Measurements from ENCODE around the gene CHRNA7.

DNA sequence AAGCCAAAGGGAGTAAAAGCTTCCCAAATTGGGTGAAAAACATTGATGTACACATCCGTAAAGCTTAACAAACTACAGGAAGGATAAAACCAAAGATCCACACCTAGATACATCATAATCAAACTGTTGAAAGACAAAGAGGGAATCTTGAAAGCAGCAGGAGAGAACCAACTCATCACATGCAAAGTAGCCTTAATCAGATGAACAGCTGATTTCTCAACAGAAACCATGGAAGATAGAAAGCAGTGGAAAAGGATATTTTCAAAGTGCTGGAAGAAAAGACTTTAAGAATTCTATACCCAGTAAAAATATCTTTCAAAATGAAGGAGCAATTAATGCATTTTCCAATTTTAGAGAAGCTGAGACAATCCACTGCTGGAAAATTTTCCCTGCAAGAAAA is 36.8 kb downstream of the CHRNA7 start:
- TF ChIP-seq EP300 (IDR thresholded peaks at IDR 0.05; ENCODE audit: borderline replicate concordance in 1 of 2, low read depth in 2 of 2, low read length in 2 of 2) (no peak), HDAC6 (IDR thresholded peaks at IDR 0.05; ENCODE audit: low read depth, low read length) (no peak), BRCA1 (IDR thresholded peaks at IDR 0.05; ENCODE audit: low read depth, low read length) (no peak), EZH2 (IDR thresholded peaks at IDR 0.05; ENCODE audit: low read depth, low read length, severe bottlenecking) (no peak), CTCF (IDR thresholded peaks at IDR 0.05; ENCODE audit: control extremely low read depth in 1 of 3, insufficient read depth in 1 of 3, low read depth in 1 of 3, low read length in 3 of 3) (no peak), RFX5 (IDR thresholded peaks at IDR 0.05; ENCODE audit: borderline replicate concordance, low read depth, low read length) (no peak), CREB1 (IDR thresholded peaks at IDR 0.05) (no peak), HDAC2 (IDR thresholded peaks at IDR 0.05; ENCODE audit: borderline replicate concordance in 1 of 2, low read depth in 2 of 2, low read length in 2 of 2) (no peak), RXRA (IDR thresholded peaks at IDR 0.05; ENCODE audit: insufficient read depth, low read depth, low read length) (no peak), MAX (IDR thresholded peaks at IDR 0.05) (no peak), TAF1 (IDR thresholded peaks at IDR 0.05; ENCODE audit: low read depth, low read length) (no peak)

All from H1 (cell line).